Natural killer cell (primary cell): ENCODE results near the gene MGST3. TPM values are rescaled to one million over a fixed set of nuclear protein-coding genes. Genes with fewer than 3 reads are reported as not detected.
A peak's percentile ranks its signal among the peaks of the same experiment; 100 is the strongest.
"Not testable (repeated sequence)": the region's sequence is repeated elsewhere in the genome, so short reads cannot be mapped to it uniquely, and the experiment has no call there.

Source experiments
- ATAC-seq, 3 donors: fragments of 150-1000 bp in 2 of 3; fragments of 200-7000 bp in 1 of 3; cut with Tn5 transposase; 1 replicate in 1 of 3; 2 replicates in 2 of 3; pipeline ENCODE4 v1.10.0; 2021; ENCODE audit warnings: mild to moderate bottlenecking in 2 of 3, moderate library complexity in 2 of 3
- DNase-seq, 2 donors: peaks; one replicate each; pipeline versions ENCODE4 v3.0.0 to v3.0.0-alpha.2; 2013 to 2021; ENCODE audit warnings: mixed read lengths in 1 of 2
- H3K27ac ChIP-seq: one replicate; pipeline ENCODE4 v1.5.1; 2013; ENCODE audit warnings: mild to moderate bottlenecking, low read length
- H3K27me3 ChIP-seq: one replicate; pipeline ENCODE4 v1.6.1; 2013; ENCODE audit warnings: low read length; ENCODE audit not compliant: control insufficient read depth, insufficient read depth
- H3K36me3 ChIP-seq: one replicate; pipeline ENCODE4 v1.6.1; 2013; ENCODE audit warnings: low read length; ENCODE audit not compliant: control insufficient read depth, insufficient read depth
- H3K4me1 ChIP-seq: one replicate; pipeline ENCODE4 v1.6.1; 2013; ENCODE audit warnings: low read length; ENCODE audit not compliant: control insufficient read depth, insufficient read depth
- H3K4me3 ChIP-seq: one replicate; pipeline ENCODE4 v1.5.1; 2013; ENCODE audit warnings: low read length
- H3K9me3 ChIP-seq: one replicate; pipeline ENCODE4 v1.6.1; 2013; ENCODE audit warnings: low read length; ENCODE audit not compliant: control insufficient read depth, insufficient read depth
- H3K27ac Mint-ChIP-seq, 2 donors: one replicate each; pipeline ENCODE4 v1.8.0; 2022; ENCODE audit warnings: mild to moderate bottlenecking in 2 of 2, mixed read lengths in 2 of 2, moderate library complexity in 1 of 2
- H3K27me3 Mint-ChIP-seq, 2 donors: one replicate each; pipeline ENCODE4 v1.8.0; 2022; ENCODE audit warnings: low read depth in 2 of 2, mixed read lengths in 2 of 2
- H3K36me3 Mint-ChIP-seq: one replicate; pipeline ENCODE4 v1.8.0; 2022; ENCODE audit warnings: mixed read lengths
- H3K4me1 Mint-ChIP-seq, 2 donors: one replicate each; pipeline ENCODE4 v1.8.0; 2022; ENCODE audit warnings: mixed read lengths in 2 of 2
- H3K4me3 Mint-ChIP-seq: one replicate; pipeline ENCODE4 v1.8.0; 2022; ENCODE audit warnings: mild to moderate bottlenecking, moderate library complexity, mixed read lengths
- H3K9me3 Mint-ChIP-seq, 2 donors: one replicate each; pipeline ENCODE4 v1.8.0; 2022; ENCODE audit warnings: mixed read lengths in 2 of 2
- CTCF ChIP-seq: fragments of 200-600 bp; IDR thresholded peaks from one replicate; pipeline ENCODE4 v1.8.0; 2022; ENCODE audit warnings: antibody characterized with exemption
- WGBS: methylation state at CpG from one replicate; pipeline ENCODE4 v1.1.7; 2013; ENCODE audit warnings: missing lambda C conversion rate; ENCODE audit not compliant: insufficient coverage; 5-methylcytosine and 5-hydroxymethylcytosine counted together
- intact Hi-C: fragments of 100-400 bp; cut with micrococcal nuclease; formaldehyde crosslinking; loops from one replicate; pipeline ENCODE4 v1.14.2; 2022
- total RNA-seq, 4 donors: library from RNA; stranded (reverse); fragments of 120-200 nt in 1 of 4; gene quantifications; one replicate each; pipeline versions ENCODE4 v1.2.3 to v1.2.4, GENCODE V29; 2013 to 2022

The MGST3 gene
- total RNA-seq: 10 to 100 TPM; 27.2 to 34.3 (median 29.0) TPM
- 36.4 TPM for total RNA-seq (2013)

- intact Hi-C loops: loop anchor here (1.0 to 2.0 kb wide), 3 partner anchors 32 to 138 kb away; partner anchors contain the start of genes ALDH9A1 and TMCO1
- Histone ChIP-seq H3K27me3 (no peaks in the 10 kb centered on the region), H3K27ac (peak within 1 kb of the TSS; percentile 89), H3K4me3 (peak within 1 kb of the TSS; percentile 64), H3K9me3 (no peaks in the 10 kb centered on the region), H3K36me3 (no peaks in the 10 kb centered on the region), H3K4me1 (peaks cover 20% of the 10 kb centered on the region)
- peak; percentile 94 to 99 (median 96) for ATAC-seq
- no peaks in the 10 kb centered on the region for H3K9me3 Mint-ChIP-seq
- no peaks in the 10 kb centered on the region for H3K36me3 Mint-ChIP-seq
- H3K27ac Mint-ChIP-seq: no peak within 1 kb of the TSS
- H3K27me3 Mint-ChIP-seq: no peaks in the 10 kb centered on the region
- under 1% methylated on average over 56 of the region's 56 CpGs for WGBS
- peaks cover 0 to 19% of the 10 kb centered on the region in 2 donors for H3K4me1 Mint-ChIP-seq
- DNase-seq: peak; percentile 90 to 96
- H3K4me3 Mint-ChIP-seq: no peak within 1 kb of the TSS
- TF ChIP-seq CTCF: no peak
Observed at GRCh38 chr1:165630629-165631341, at the start of gene MGST3. MGST3 (plus strand) TSS chr1:165631234; CDS start chr1:165649848, 18,614 bp downstream.

- 97% methylated on average over 25 of the region's 25 CpGs for WGBS
- Histone ChIP-seq H3K27ac (no peak overlapping the region), H3K27me3 (peaks cover 5% of the 10 kb centered on the region), H3K4me1 (no peaks in the 10 kb centered on the region), H3K4me3 (no peak overlapping the region), H3K9me3 (no peaks in the 10 kb centered on the region), H3K36me3 (no peaks in the 10 kb centered on the region)
- ATAC-seq: no peak
- DNase-seq: no peak
- no peaks in the 10 kb centered on the region for H3K9me3 Mint-ChIP-seq
- no peaks in the 10 kb centered on the region for H3K4me1 Mint-ChIP-seq
- no peak overlapping the region for H3K4me3 Mint-ChIP-seq
- intact Hi-C loops: no loop called here
- H3K27me3 Mint-ChIP-seq: peaks cover 18 to 36% of the 10 kb centered on the region in 2 donors
- no peak overlapping the region for H3K27ac Mint-ChIP-seq
- no peak for TF ChIP-seq CTCF
- no peaks in the 10 kb centered on the region for H3K36me3 Mint-ChIP-seq
Observed at GRCh38 chr1:165581926-165582325, 49.1 kb upstream of the MGST3 start.

- no peak overlapping the region for H3K27ac ChIP-seq
- no peak for TF ChIP-seq CTCF
- no peak overlapping the region for H3K27ac Mint-ChIP-seq
- ATAC-seq (no peak), DNase-seq (no peak)
- intact Hi-C loops: no loop called here
- no peaks in the 10 kb centered on the region for H3K9me3 Mint-ChIP-seq
- no peaks in the 10 kb centered on the region for H3K4me1 ChIP-seq
- H3K4me3 Mint-ChIP-seq: no peak overlapping the region
- H3K27me3 Mint-ChIP-seq: peaks cover 32 to 49% of the 10 kb centered on the region in 2 donors
- no peaks in the 10 kb centered on the region for H3K4me1 Mint-ChIP-seq
- 73% methylated on average over 2 of the region's 3 CpGs for WGBS
- no peaks in the 10 kb centered on the region for H3K36me3 ChIP-seq
- H3K4me3 ChIP-seq: no peak overlapping the region
- no peaks in the 10 kb centered on the region for H3K9me3 ChIP-seq
- no peaks in the 10 kb centered on the region for H3K36me3 Mint-ChIP-seq
- H3K27me3 ChIP-seq: peaks cover 6% of the 10 kb centered on the region
Observed at GRCh38 chr1:165586398-165586797, 44.6 kb upstream of the MGST3 start.

GRCh38 chr1:165591391-165591790 lies 39.6 kb upstream of the MGST3 start:
- not testable (repeated sequence) for H3K4me3 Mint-ChIP-seq, H3K36me3 Mint-ChIP-seq, H3K9me3 Mint-ChIP-seq, H3K27ac Mint-ChIP-seq, ATAC-seq, H3K4me1 Mint-ChIP-seq, H3K4me3 ChIP-seq, H3K27ac ChIP-seq, H3K9me3 ChIP-seq, DNase-seq, H3K36me3 ChIP-seq, H3K4me1 ChIP-seq
- H3K27me3 ChIP-seq: peaks cover 20% of the 10 kb centered on the region
- 56% methylated on average over 2 of the region's 4 CpGs for WGBS
- intact Hi-C loops: loop anchor here (10.0 kb wide), 1 partner anchor 447 kb away; no protein-coding TSS in a partner anchor
- peaks cover 39 to 58% of the 10 kb centered on the region in 2 donors for H3K27me3 Mint-ChIP-seq
